IPS-20b (cell line): ENCODE data around the gene AQP12B.

ENCODE experiments used
- H3K27ac ChIP-seq: one replicate; pipeline ENCODE4 v1.5.1; 2013; ENCODE audit warnings: low read length
- H3K27me3 ChIP-seq: 2 replicates; pipeline ENCODE4 v1.6.1; 2013; ENCODE audit warnings: mild to moderate bottlenecking, low read length, inconsistent platforms; ENCODE audit not compliant: insufficient read depth
- H3K36me3 ChIP-seq: 2 replicates; pipeline ENCODE4 v1.6.1; 2013; ENCODE audit warnings: low read depth, mild to moderate bottlenecking, inconsistent platforms, low read length, moderate library complexity; ENCODE audit not compliant: insufficient read depth
- H3K4me1 ChIP-seq: 2 replicates; pipeline ENCODE4 v1.6.1; 2013; ENCODE audit warnings: mild to moderate bottlenecking, control low read depth, inconsistent platforms, low read length, moderate library complexity; ENCODE audit not compliant: insufficient read depth
- H3K4me3 ChIP-seq: 2 replicates; pipeline ENCODE4 v1.5.1; 2013; ENCODE audit warnings: mild to moderate bottlenecking, low read length, inconsistent platforms
- H3K9ac ChIP-seq: 2 replicates; pipeline ENCODE4 v1.6.1; 2013; ENCODE audit warnings: low read depth, mild to moderate bottlenecking, inconsistent platforms, low read length, moderate library complexity
- H3K9me3 ChIP-seq: 2 replicates; pipeline ENCODE4 v1.6.1; 2013; ENCODE audit warnings: mild to moderate bottlenecking, low read depth, low read length, inconsistent platforms; ENCODE audit not compliant: insufficient read depth

Gene AQP12B

GRCh38 chr2:240642061-240642805 lies 40.5 kb downstream of the AQP12B start:
- H3K9ac ChIP-seq: no peak overlapping the region
- no peaks in the 10 kb centered on the region for H3K4me1 ChIP-seq
- no peaks in the 10 kb centered on the region for H3K36me3 ChIP-seq
- H3K27me3 ChIP-seq: peaks cover 7% of the 10 kb centered on the region; the same call in 1 of the 2 replicates
- no peak overlapping the region for H3K27ac ChIP-seq
- no peaks in the 10 kb centered on the region for H3K9me3 ChIP-seq
- H3K4me3 ChIP-seq: no peak overlapping the region

GRCh38 chr2:240640939-240641338 lies 41.7 kb downstream of the AQP12B start:
- H3K9ac ChIP-seq: no peak overlapping the region
- H3K4me3 ChIP-seq: no peak overlapping the region
- H3K4me1 ChIP-seq: no peaks in the 10 kb centered on the region
- no peaks in the 10 kb centered on the region for H3K9me3 ChIP-seq
- no peak overlapping the region for H3K27ac ChIP-seq
- peaks cover 7% of the 10 kb centered on the region; the same call in 1 of the 2 replicates for H3K27me3 ChIP-seq
- H3K36me3 ChIP-seq: no peaks in the 10 kb centered on the region

GRCh38 chr2:240639566-240639965 lies 43.1 kb downstream of the AQP12B start:
- Histone ChIP-seq H3K36me3 (no peaks in the 10 kb centered on the region), H3K27ac (no peak overlapping the region), H3K27me3 (peaks cover 7% of the 10 kb centered on the region; the same call in 1 of the 2 replicates), H3K9ac (no peak overlapping the region), H3K9me3 (peaks cover 13% of the 10 kb centered on the region), H3K4me1 (no peaks in the 10 kb centered on the region), H3K4me3 (no peak overlapping the region)

GRCh38 chr2:240638512-240639160 lies 44.0 kb downstream of the AQP12B start:
- no peaks in the 10 kb centered on the region for H3K4me1 ChIP-seq
- H3K4me3 ChIP-seq: no peak overlapping the region
- H3K27me3 ChIP-seq: peaks cover 7% of the 10 kb centered on the region; the same call in 1 of the 2 replicates

GRCh38 chr2:240637901-240638345 lies 44.8 kb downstream of the AQP12B start:
- H3K36me3 ChIP-seq: no peaks in the 10 kb centered on the region

More at GRCh38 chr2:240638512-240639160, 44.0 kb downstream of the AQP12B start:
- Histone ChIP-seq H3K27ac (no peak overlapping the region), H3K36me3 (no peaks in the 10 kb centered on the region), H3K9ac (no peak overlapping the region), H3K9me3 (peaks cover 22% of the 10 kb centered on the region)

GRCh38 chr2:240637116-240637900 lies 45.4 kb downstream of the AQP12B start:
- H3K27me3 ChIP-seq: peaks cover 7% of the 10 kb centered on the region; the same call in 1 of the 2 replicates
- H3K36me3 ChIP-seq: no peaks in the 10 kb centered on the region
- peaks cover 35% of the 10 kb centered on the region for H3K9me3 ChIP-seq

More at GRCh38 chr2:240637901-240638345, 44.8 kb downstream of the AQP12B start:
- H3K27me3 ChIP-seq: peaks cover 7% of the 10 kb centered on the region; the same call in 1 of the 2 replicates
- H3K4me3 ChIP-seq: no peak overlapping the region
- H3K9me3 ChIP-seq: peaks cover 29% of the 10 kb centered on the region
- no peak overlapping the region for H3K27ac ChIP-seq
- H3K4me1 ChIP-seq: no peaks in the 10 kb centered on the region
- no peak overlapping the region for H3K9ac ChIP-seq

GRCh38 chr2:240636563-240637115 lies 46.0 kb downstream of the AQP12B start:
- Histone ChIP-seq H3K27ac (no peak overlapping the region), H3K27me3 (peaks cover 7% of the 10 kb centered on the region; the same call in 1 of the 2 replicates), H3K9me3 (peaks cover 37% of the 10 kb centered on the region), H3K4me3 (no peak overlapping the region), H3K36me3 (no peaks in the 10 kb centered on the region), H3K9ac (no peak overlapping the region), H3K4me1 (no peaks in the 10 kb centered on the region)

More at GRCh38 chr2:240637116-240637900, 45.4 kb downstream of the AQP12B start:
- H3K27ac ChIP-seq: no peak overlapping the region
- H3K4me1 ChIP-seq: no peaks in the 10 kb centered on the region
- H3K4me3 ChIP-seq: no peak overlapping the region
- H3K9ac ChIP-seq: no peak overlapping the region

GRCh38 chr2:240635998-240636547 lies 46.6 kb downstream of the AQP12B start:
- H3K4me1 ChIP-seq: no peaks in the 10 kb centered on the region
- peaks cover 37% of the 10 kb centered on the region for H3K9me3 ChIP-seq
- no peak overlapping the region for H3K27ac ChIP-seq

GRCh38 chr2:240635121-240635997 lies 47.3 kb downstream of the AQP12B start:
- peaks cover 7% of the 10 kb centered on the region; the same call in 1 of the 2 replicates for H3K27me3 ChIP-seq
- H3K4me3 ChIP-seq: no peak overlapping the region
- H3K9ac ChIP-seq: no peak overlapping the region
- no peaks in the 10 kb centered on the region for H3K4me1 ChIP-seq
- H3K27ac ChIP-seq: no peak overlapping the region
- no peaks in the 10 kb centered on the region for H3K36me3 ChIP-seq
- H3K9me3 ChIP-seq: peaks cover 37% of the 10 kb centered on the region

More at GRCh38 chr2:240635998-240636547, 46.6 kb downstream of the AQP12B start:
- H3K4me3 ChIP-seq: no peak overlapping the region
- no peak overlapping the region for H3K9ac ChIP-seq
- H3K27me3 ChIP-seq: peaks cover 7% of the 10 kb centered on the region; the same call in 1 of the 2 replicates
- H3K36me3 ChIP-seq: no peaks in the 10 kb centered on the region

GRCh38 chr2:240632306-240632721 lies 50.4 kb downstream of the AQP12B start:
- H3K4me3 ChIP-seq: no peak overlapping the region
- H3K9me3 ChIP-seq: peaks cover 37% of the 10 kb centered on the region
- no peak overlapping the region for H3K27ac ChIP-seq
- no peaks in the 10 kb centered on the region for H3K27me3 ChIP-seq
- H3K4me1 ChIP-seq: no peaks in the 10 kb centered on the region
- no peaks in the 10 kb centered on the region for H3K36me3 ChIP-seq
- H3K9ac ChIP-seq: no peak overlapping the region
